GM23248 (cell line): ENCODE measurements around the gene ZNF536. TPM values are rescaled to one million over a fixed set of nuclear protein-coding genes. Genes with fewer than 3 reads are reported as not detected.

Source experiments
- DNase-seq: peaks from one replicate; pipeline ENCODE4 v3.0.0-alpha.2; 2015
- H2AFZ ChIP-seq: fragments of 200-600 bp; sonication (generic); 2 replicates; pipeline ENCODE4 v1.6.1; 2016; ENCODE audit warnings: antibody characterized with exemption
- H3F3A ChIP-seq: fragments of 200-600 bp; sonication (generic); 2 replicates; pipeline ENCODE4 v1.6.1; 2016; ENCODE audit warnings: mild to moderate bottlenecking, antibody characterized with exemption, mixed run types; ENCODE audit not compliant: insufficient read depth
- H3K27ac ChIP-seq: fragments of 200-600 bp; sonication (generic); 2 replicates; pipeline ENCODE4 v1.5.1; 2016; ENCODE audit warnings: mild to moderate bottlenecking
- H3K27me3 ChIP-seq: fragments of 200-600 bp; sonication (generic); replicated peaks from 2 replicates; pipeline ENCODE4 v1.6.1; 2016; ENCODE audit warnings: mild to moderate bottlenecking; ENCODE audit not compliant: insufficient read depth
- H3K36me3 ChIP-seq: fragments of 200-600 bp; sonication (generic); 2 replicates; pipeline ENCODE4 v1.6.1; 2016; ENCODE audit warnings: low read depth, mild to moderate bottlenecking
- H3K4me1 ChIP-seq: fragments of 200-600 bp; sonication (generic); 2 replicates; pipeline ENCODE4 v1.6.1; 2016; ENCODE audit warnings: mild to moderate bottlenecking; ENCODE audit not compliant: insufficient read depth
- H3K4me2 ChIP-seq: fragments of 200-600 bp; sonication (generic); one replicate; pipeline ENCODE4 v1.6.1; 2016; ENCODE audit warnings: mild to moderate bottlenecking; ENCODE audit not compliant: unreplicated experiment
- H3K4me3 ChIP-seq: fragments of 200-600 bp; sonication (generic); 2 replicates; pipeline ENCODE4 v1.5.1; 2016; ENCODE audit warnings: mild to moderate bottlenecking
- H3K79me2 ChIP-seq: fragments of 200-600 bp; sonication (generic); 2 replicates; pipeline ENCODE4 v1.6.1; 2016; ENCODE audit warnings: mild to moderate bottlenecking; ENCODE audit not compliant: insufficient read depth
- H3K9ac ChIP-seq: fragments of 200-600 bp; sonication (generic); 2 replicates; pipeline ENCODE4 v1.6.1; 2016; ENCODE audit warnings: mild to moderate bottlenecking
- H3K9me2 ChIP-seq: fragments of 200-600 bp; sonication (generic); 2 replicates; pipeline ENCODE4 v1.6.1; 2016; ENCODE audit warnings: mixed run types, mild to moderate bottlenecking, moderate library complexity; ENCODE audit not compliant: insufficient read depth
- H3K9me3 ChIP-seq: fragments of 200-600 bp; sonication (generic); one replicate; pipeline ENCODE4 v1.6.1; 2017; ENCODE audit warnings: low read depth
- H4K20me1 ChIP-seq: fragments of 200-600 bp; sonication (generic); 2 replicates; pipeline ENCODE4 v1.6.0; 2016; ENCODE audit not compliant: insufficient read depth
- EZH2 ChIP-seq: fragments of 200-600 bp; sonication (generic); IDR thresholded peaks from 2 replicates; pipeline ENCODE4 v1.6.1; 2018; ENCODE audit warnings: antibody characterized with exemption, mild to moderate bottlenecking; ENCODE audit not compliant: insufficient read depth, poor library complexity, severe bottlenecking
- EZH2phosphoT487 ChIP-seq: fragments of 200-600 bp; sonication (generic); IDR thresholded peaks from 2 replicates; pipeline ENCODE4 v1.6.1; 2018; ENCODE audit warnings: antibody characterized with exemption, moderate library complexity, mild to moderate bottlenecking, low read depth; ENCODE audit not compliant: insufficient read depth
- WGBS, 2 experiments: methylation state at CpG; one replicate each; pipeline ENCODE4 v1.1.6; 2015 to 2017; ENCODE audit warnings: low lambda C conversion rate in 2 of 2, low coverage in 1 of 2; ENCODE audit errors: missing lambda C conversion rate in 2 of 2; 5-methylcytosine and 5-hydroxymethylcytosine counted together
- in situ Hi-C: fragments of 300-500 bp; cut with MboI; formaldehyde crosslinking; loops from 2 replicates; pipeline ENCODE4 v1.15.0; 2020
- polyA plus RNA-seq: library from polyadenylated mRNA; unstranded; fragments of >200 nt; fragmentation: Nextera tagmentation; extraction: Ambion mirVana; gene quantifications from 2 replicates; pipeline ENCODE4 v1.2.1, GENCODE V29; 2016
- total RNA-seq: library from RNA; depleted of rRNA; stranded (reverse); fragments of >200 nt; shearing (Covaris generic); gene quantifications from 2 replicates; pipeline ENCODE4 v1.2.3, GENCODE V29; 2014

The ZNF536 gene
- total and polyA plus RNA-seq, 2 experiments from 2014 or later = 0.35 to 0.43 TPM

- no peaks in the 10 kb centered on the region for H3F3A ChIP-seq
- WGBS, 2 experiments = 67 to 71% methylated on average over 9 of the region's 9 CpGs
- no peaks in the 10 kb centered on the region for H3K9me2 ChIP-seq
- H3K4me2 ChIP-seq = no peak overlapping the region
- H3K4me1 ChIP-seq = no peaks in the 10 kb centered on the region
- no peak overlapping the region for H3K9ac ChIP-seq
- H3K9me3 ChIP-seq = no peaks in the 10 kb centered on the region
- H3K36me3 ChIP-seq = no peaks in the 10 kb centered on the region
- in situ Hi-C loops = no loop called here
- no peak overlapping the region for H3K27ac ChIP-seq
- DNase-seq = no peak
- no peak overlapping the region for H2AFZ ChIP-seq
- no peak overlapping the region for H3K4me3 ChIP-seq
- no peaks in the 10 kb centered on the region for H3K27me3 ChIP-seq
- no peak for TF ChIP-seq EZH2
- TF ChIP-seq EZH2phosphoT487 = no peak
- no peaks in the 10 kb centered on the region for H3K79me2 ChIP-seq
- H4K20me1 ChIP-seq = no peaks in the 10 kb centered on the region
These were observed 148.7 kb downstream of the ZNF536 start for GRCh38 chr19:30520735-30521479.

DNA sequence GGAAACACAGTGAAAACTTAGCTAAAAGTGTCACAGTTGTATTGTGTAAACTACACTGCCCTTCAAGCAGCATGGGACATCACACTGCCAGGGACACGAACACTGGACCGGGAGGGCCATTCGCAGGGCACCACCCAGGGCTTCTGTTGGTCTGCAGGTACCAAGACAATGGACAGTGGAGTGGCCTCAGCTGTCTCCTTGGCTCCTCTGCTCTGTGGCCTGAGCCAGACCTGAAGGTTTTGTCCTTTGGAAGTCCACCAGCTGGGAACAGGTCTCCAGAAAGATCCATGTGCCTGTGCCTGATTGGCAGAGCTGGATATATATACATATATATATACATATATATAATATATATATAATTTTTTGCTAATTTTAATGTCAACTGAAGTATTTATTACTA lies 149.8 kb downstream of the ZNF536 start:
- no peaks in the 10 kb centered on the region for H3K9me3 ChIP-seq
- 61 to 80% methylated on average over 3 of the region's 3 CpGs for WGBS, 2 experiments

DNA sequence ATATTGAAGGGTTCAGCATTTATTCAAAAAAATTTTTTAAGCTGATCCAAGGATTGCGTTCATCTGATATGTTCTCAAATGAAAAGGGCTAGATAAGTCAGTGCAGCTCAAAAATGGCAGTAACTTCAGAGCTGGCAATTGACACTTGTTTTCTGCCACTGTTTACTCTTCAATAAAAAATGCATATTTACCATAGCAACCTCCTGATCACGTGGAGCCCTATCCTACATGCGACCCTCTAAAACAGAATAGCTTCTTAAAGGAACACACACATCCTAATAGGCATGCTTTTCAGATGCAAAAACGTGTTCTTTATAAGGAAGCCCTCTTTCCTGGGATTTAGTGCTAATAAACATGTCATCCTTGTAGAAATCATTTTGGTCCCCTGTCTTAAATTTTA lies 150.2 kb downstream of the ZNF536 start:
- in situ Hi-C loops = no loop called here
- Histone ChIP-seq H3K36me3 (no peaks in the 10 kb centered on the region), H3K27ac (no peak overlapping the region), H3K9me3 (no peaks in the 10 kb centered on the region), H3K4me3 (no peak overlapping the region), H4K20me1 (no peaks in the 10 kb centered on the region), H3K9me2 (no peaks in the 10 kb centered on the region), H3K4me2 (no peak overlapping the region), H3K9ac (no peak overlapping the region), H3F3A (no peaks in the 10 kb centered on the region), H3K27me3 (no peaks in the 10 kb centered on the region), H3K4me1 (no peaks in the 10 kb centered on the region), H2AFZ (no peak overlapping the region), H3K79me2 (no peaks in the 10 kb centered on the region)
- DNase-seq = no peak
- TF ChIP-seq EZH2 (no peak), EZH2phosphoT487 (no peak)
- 26 to 27% methylated on average over 4 of the region's 4 CpGs for WGBS, 2 experiments

More for the DNA sequence above, 149.8 kb downstream of the ZNF536 start:
- no peak for TF ChIP-seq EZH2phosphoT487
- TF ChIP-seq EZH2 = no peak
- Histone ChIP-seq H3K27me3 (no peaks in the 10 kb centered on the region), H3K4me2 (no peak overlapping the region), H3K4me1 (no peaks in the 10 kb centered on the region), H3K9me2 (no peaks in the 10 kb centered on the region), H3K79me2 (no peaks in the 10 kb centered on the region), H3F3A (no peaks in the 10 kb centered on the region), H3K4me3 (no peak overlapping the region), H4K20me1 (no peaks in the 10 kb centered on the region), H2AFZ (no peak overlapping the region), H3K27ac (no peak overlapping the region), H3K9ac (no peak overlapping the region), H3K36me3 (no peaks in the 10 kb centered on the region)
- in situ Hi-C loops = no loop called here
- no peak for DNase-seq

- H3K9ac ChIP-seq = no peak overlapping the region
- H4K20me1 ChIP-seq = no peaks in the 10 kb centered on the region
- H3K4me2 ChIP-seq = no peak overlapping the region
- no peaks in the 10 kb centered on the region for H3K9me3 ChIP-seq
- H3K27me3 ChIP-seq = no peaks in the 10 kb centered on the region
- no peaks in the 10 kb centered on the region for H3K79me2 ChIP-seq
- TF ChIP-seq EZH2phosphoT487 = no peak
- no peak for TF ChIP-seq EZH2
- H3K4me1 ChIP-seq = no peaks in the 10 kb centered on the region
- 57 to 60% methylated on average over 10 of the region's 10 CpGs for WGBS, 2 experiments
- no peaks in the 10 kb centered on the region for H3F3A ChIP-seq
- H2AFZ ChIP-seq = no peak overlapping the region
- H3K36me3 ChIP-seq = no peaks in the 10 kb centered on the region
- in situ Hi-C loops = no loop called here
- no peak overlapping the region for H3K27ac ChIP-seq
- H3K9me2 ChIP-seq = no peaks in the 10 kb centered on the region
- H3K4me3 ChIP-seq = no peak overlapping the region
- DNase-seq = no peak
These were observed 151.6 kb downstream of the ZNF536 start for GRCh38 chr19:30523791-30524190.
